Naive B cell (primary cell): ENCODE results near the gene DNTT. TPM values are rescaled to one million over a fixed set of nuclear protein-coding genes. Genes with fewer than 3 reads are reported as not detected.

ENCODE experiments used
- ATAC-seq, 2 donors: fragments of 150-1000 bp; cut with Tn5 transposase; 2 replicates each; pipeline ENCODE4 v1.10.0; 2021; ENCODE audit warnings: low read depth in 2 of 2, mild to moderate bottlenecking in 2 of 2, moderate library complexity in 2 of 2
- DNase-seq: peaks from one replicate; pipeline ENCODE4 v3.0.0; 2022
- H3K27ac Mint-ChIP-seq, 6 donors: one replicate each; pipeline ENCODE4 v1.8.0; 2020 to 2022; ENCODE audit warnings: mild to moderate bottlenecking in 6 of 6, mixed read lengths in 6 of 6, moderate library complexity in 5 of 6, inconsistent platforms in 2 of 6
- H3K27me3 Mint-ChIP-seq, 3 donors: one replicate each; pipeline ENCODE4 v1.8.0; 2021 to 2022; ENCODE audit warnings: mixed read lengths in 3 of 3, mild to moderate bottlenecking in 1 of 3
- H3K36me3 Mint-ChIP-seq, 2 donors: one replicate each; pipeline ENCODE4 v1.8.0; 2020 to 2022; ENCODE audit warnings: mixed read lengths in 2 of 2, inconsistent platforms in 1 of 2, mild to moderate bottlenecking in 1 of 2
- H3K4me1 Mint-ChIP-seq, 3 donors: one replicate each; pipeline ENCODE4 v1.8.0; 2020 to 2022; ENCODE audit warnings: mixed read lengths in 3 of 3, inconsistent platforms in 1 of 3, mild to moderate bottlenecking in 1 of 3, moderate library complexity in 1 of 3
- H3K4me3 Mint-ChIP-seq, 8 donors: one replicate each; pipeline ENCODE4 v1.8.0; 2020 to 2022; ENCODE audit warnings: mild to moderate bottlenecking in 8 of 8, mixed read lengths in 8 of 8, moderate library complexity in 8 of 8, inconsistent platforms in 2 of 8
- H3K9me3 Mint-ChIP-seq, 7 donors: one replicate each; pipeline ENCODE4 v1.8.0; 2020 to 2022; ENCODE audit warnings: mixed read lengths in 7 of 7, mild to moderate bottlenecking in 5 of 7, inconsistent platforms in 2 of 7, moderate library complexity in 1 of 7
- polyA plus RNA-seq, 6 donors: library from polyadenylated mRNA; unstranded; fragments of 300-500 nt; fragmentation: Illumina TruSeq; gene quantifications; one replicate each; pipeline ENCODE4 v1.2.3, GENCODE V29; 2021; ENCODE audit warnings: low read depth in 6 of 6

DNTT gene
- polyA plus RNA-seq, 6 donors from 2014 or later: 0.21 TPM; not detected in 5

DNA sequence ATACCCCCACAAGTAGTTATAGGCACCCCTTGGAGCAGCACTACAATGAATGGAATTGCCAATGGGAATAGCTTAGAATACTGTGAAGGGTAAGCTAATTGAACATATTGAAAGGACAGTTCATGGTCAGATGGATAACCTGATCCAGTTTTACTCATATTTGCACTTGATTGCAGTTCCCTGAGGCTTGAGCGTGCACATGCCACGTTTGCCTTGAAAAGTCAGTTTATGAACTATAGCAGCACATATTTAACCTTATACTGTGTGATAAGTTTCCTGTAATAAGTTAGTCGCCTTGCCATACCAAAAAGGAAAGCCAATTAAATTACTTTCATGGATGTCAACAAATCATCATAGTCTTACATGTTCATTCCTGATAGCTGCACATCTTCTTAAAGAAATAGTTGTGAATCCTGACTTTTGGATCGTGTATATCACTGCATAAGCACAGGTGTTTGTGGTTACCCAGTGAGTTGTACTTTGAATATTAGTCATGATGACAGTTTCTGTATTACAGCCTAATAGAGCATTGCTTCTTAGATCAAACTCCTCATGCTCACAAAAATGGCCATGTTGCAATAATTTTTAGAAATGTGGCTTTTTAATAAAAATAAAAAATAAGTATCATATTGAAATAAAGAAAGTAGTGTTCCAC, 21.6 kb downstream of the DNTT start:
- Mint-ChIP-seq H3K27me3 (peaks cover 0 to 4% (median under 1%) of the 10 kb centered on the region in 3 donors), H3K27ac (peak overlapping the region in 1 of 6 donors; percentile 42), H3K4me3 (no peak overlapping the region), H3K36me3 (no peaks in the 10 kb centered on the region), H3K9me3 (no peaks in the 10 kb centered on the region), H3K4me1 (no peaks in the 10 kb centered on the region)
- ATAC-seq (no peak), DNase-seq (no peak)

DNA sequence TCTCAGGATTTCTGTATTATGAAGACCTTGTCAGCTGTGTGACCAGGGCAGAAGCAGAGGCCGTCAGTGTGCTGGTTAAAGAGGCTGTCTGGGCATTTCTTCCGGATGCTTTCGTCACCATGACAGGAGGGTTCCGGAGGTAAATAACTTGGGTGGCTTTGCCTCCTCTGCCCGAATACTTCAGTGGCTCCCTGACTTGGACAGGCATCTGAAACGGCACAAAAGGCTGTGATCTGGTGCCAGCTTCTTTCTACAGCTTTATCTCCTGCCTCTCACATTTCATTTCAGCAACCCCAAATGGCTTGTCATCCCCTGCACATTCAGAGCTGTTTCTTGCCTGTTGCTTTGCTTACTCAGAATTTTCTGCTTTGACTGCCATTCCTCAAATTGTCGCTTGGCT, 23.2 kb downstream of the DNTT start:
- DNase-seq (no peak), ATAC-seq (no peak)
- no peak overlapping the region for H3K4me3 Mint-ChIP-seq
- H3K36me3 Mint-ChIP-seq: no peaks in the 10 kb centered on the region
- no peaks in the 10 kb centered on the region for H3K9me3 Mint-ChIP-seq
- peaks cover 3 to 10% (median 6%) of the 10 kb centered on the region in 3 donors for H3K27me3 Mint-ChIP-seq
- no peaks in the 10 kb centered on the region for H3K4me1 Mint-ChIP-seq
- H3K27ac Mint-ChIP-seq: no peak overlapping the region

DNA sequence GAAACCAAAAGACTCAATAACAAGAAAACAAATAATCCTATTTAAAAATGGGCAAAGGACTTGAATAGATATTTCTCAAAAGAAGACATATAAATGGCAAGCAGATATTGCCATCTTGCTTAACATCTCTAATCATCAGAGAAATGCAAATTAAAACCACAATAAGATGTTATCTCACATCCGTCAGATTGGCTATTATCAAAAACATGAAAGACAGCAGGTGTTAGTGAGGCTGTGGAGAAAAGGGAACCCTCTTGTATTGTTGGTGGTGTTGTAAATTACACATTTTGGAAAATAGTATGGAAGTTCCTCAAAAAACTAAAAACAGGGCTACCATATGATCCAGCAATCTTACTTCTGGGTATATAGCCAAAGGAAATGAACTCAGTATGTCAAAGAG, 28.9 kb downstream of the DNTT start:
- no peaks in the 10 kb centered on the region for H3K4me1 Mint-ChIP-seq
- peaks cover 6 to 15% (median 14%) of the 10 kb centered on the region in 3 donors for H3K27me3 Mint-ChIP-seq
- DNase-seq: no peak
- H3K9me3 Mint-ChIP-seq: no peaks in the 10 kb centered on the region
- no peak overlapping the region for H3K4me3 Mint-ChIP-seq
- no peaks in the 10 kb centered on the region for H3K36me3 Mint-ChIP-seq
- no peak for ATAC-seq
- H3K27ac Mint-ChIP-seq: no peak overlapping the region

DNA sequence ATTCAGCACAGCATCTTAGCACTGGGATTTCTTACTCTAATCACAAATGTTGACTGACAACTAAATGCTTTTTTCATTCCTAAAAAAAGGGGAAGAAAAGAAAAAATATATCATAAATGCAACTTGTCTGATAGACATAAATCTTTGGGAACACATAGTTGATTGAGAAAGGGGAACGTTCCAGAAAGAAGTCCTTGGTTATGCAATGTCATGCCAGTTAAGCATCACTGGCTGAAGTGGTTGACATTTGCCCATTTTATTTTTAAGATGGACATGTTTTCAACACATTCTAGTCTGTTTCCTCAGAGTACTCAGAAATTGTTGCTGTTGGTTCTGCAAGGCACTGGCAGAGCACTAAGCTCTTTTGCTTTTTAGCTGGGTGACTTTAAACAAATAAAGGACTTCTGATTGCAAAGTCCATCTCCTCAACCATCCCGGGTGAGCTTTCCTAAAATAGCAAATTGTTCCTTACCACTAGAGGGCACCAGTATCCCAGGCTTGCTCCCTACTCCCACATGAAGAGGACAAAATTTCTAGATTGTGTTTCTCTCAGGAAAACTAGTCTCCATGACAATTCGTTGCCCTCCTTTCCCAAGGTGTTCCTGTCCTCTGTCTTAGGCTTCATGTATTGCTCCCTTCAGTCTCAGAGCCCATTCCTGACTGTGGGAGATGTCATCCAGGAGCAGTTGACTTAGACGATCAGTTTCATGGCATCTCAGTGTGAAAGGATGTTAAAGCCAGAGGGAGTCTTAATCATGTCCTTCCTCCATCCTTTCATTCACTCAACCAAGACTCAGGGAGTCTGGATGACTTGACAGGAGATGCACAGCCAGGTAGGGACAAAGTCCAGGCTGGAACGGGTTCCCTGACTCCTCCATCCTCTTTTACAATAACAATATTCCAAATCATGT, 30.6 kb downstream of the DNTT start:
- H3K36me3 Mint-ChIP-seq: no peaks in the 10 kb centered on the region
- DNase-seq: no peak
- ATAC-seq: no peak
- H3K4me3 Mint-ChIP-seq: no peak overlapping the region
- no peak overlapping the region for H3K27ac Mint-ChIP-seq
- peaks cover 6 to 15% (median 10%) of the 10 kb centered on the region in 3 donors for H3K27me3 Mint-ChIP-seq
- no peaks in the 10 kb centered on the region for H3K9me3 Mint-ChIP-seq
- H3K4me1 Mint-ChIP-seq: no peaks in the 10 kb centered on the region

DNA sequence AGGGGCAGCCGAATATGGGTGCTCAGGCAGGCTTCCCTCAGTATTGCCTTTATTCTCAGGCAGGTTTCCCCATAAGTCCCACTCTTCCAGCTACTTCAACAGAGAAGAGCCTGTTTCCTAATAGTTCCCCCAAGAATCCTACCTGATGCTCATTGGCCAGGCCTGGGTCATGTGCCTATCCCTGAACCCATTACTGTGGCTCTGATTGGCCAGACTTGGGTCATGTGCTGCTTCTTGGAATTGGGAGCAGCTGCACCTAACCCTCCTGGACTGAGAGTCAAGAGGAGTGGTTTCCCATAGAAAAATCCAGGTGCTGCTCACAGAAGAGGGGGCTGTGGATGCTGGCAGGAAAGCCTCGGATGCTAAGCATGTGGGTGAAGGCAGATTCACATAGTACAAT, 32.9 kb downstream of the DNTT start:
- no peak for ATAC-seq
- H3K9me3 Mint-ChIP-seq: no peaks in the 10 kb centered on the region
- no peak overlapping the region for H3K27ac Mint-ChIP-seq
- DNase-seq: no peak
- peaks cover 0 to 15% (median 4%) of the 10 kb centered on the region in 3 donors for H3K27me3 Mint-ChIP-seq
- no peaks in the 10 kb centered on the region for H3K36me3 Mint-ChIP-seq
- no peaks in the 10 kb centered on the region for H3K4me1 Mint-ChIP-seq
- no peak overlapping the region for H3K4me3 Mint-ChIP-seq

DNA sequence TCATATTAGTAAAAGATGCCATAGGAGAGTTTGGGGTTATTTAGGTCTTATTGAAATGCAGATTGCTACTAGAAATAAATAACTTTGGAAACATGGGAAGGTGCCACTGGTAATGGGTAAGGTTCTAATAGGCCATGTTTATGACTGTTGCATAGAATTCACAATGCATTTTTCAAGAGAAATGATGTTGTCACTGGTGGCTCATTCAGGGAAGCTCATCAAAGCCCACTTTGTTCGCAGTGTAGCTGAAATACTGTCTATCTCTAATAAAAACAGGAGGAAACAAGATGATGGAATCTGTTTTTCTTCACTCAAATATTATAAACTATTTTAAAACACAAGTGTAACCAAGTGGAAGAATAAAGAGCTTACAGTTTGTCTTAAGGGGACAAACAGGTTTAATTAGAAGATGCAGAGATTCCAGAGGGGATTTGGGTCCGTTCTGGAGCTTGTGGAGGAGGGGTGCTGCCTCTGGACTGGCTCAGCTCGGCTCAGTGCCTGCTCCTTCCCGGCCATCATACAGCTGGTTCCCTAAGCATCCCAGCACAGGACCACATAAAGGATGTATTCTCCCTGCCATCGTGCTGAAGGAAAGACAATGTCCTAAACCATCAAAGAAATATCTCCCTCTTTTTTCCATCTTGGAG, 34.2 kb downstream of the DNTT start:
- Mint-ChIP-seq H3K36me3 (no peaks in the 10 kb centered on the region), H3K4me3 (no peak overlapping the region), H3K27me3 (peaks cover 0 to 13% (median 4%) of the 10 kb centered on the region in 3 donors), H3K9me3 (no peaks in the 10 kb centered on the region), H3K27ac (no peak overlapping the region), H3K4me1 (peaks cover 0 to 4% (median 1%) of the 10 kb centered on the region in 3 donors)
- no peak for DNase-seq
- ATAC-seq: no peak

DNA sequence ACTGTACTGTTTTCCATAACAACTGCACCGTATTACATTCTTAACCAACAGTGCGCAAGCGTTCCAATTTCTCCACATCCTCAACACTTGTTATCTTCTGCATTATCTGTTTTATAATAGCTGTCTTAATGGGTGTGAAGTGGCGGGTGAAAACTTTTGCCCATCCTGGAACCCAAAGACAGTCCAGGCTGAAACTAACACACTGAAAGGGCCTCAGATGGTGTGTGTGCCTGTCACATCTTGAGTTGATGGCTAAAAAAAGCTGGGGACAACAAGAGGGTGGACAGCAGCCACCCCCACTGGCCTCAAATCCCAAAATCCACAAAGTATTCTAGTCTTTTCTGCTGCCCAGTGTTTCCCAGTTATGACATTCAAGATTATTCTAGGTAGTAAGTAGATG, 35.1 kb downstream of the DNTT start:
- ATAC-seq (no peak), DNase-seq (no peak)
- no peaks in the 10 kb centered on the region for H3K36me3 Mint-ChIP-seq
- no peak overlapping the region for H3K4me3 Mint-ChIP-seq
- H3K27me3 Mint-ChIP-seq: peaks cover 0 to 7% (median 4%) of the 10 kb centered on the region in 3 donors
- peaks cover 8 to 14% (median 11%) of the 10 kb centered on the region in 3 donors for H3K4me1 Mint-ChIP-seq
- H3K9me3 Mint-ChIP-seq: no peaks in the 10 kb centered on the region
- peak overlapping the region in 1 of 6 donors; percentile 45 for H3K27ac Mint-ChIP-seq

DNA sequence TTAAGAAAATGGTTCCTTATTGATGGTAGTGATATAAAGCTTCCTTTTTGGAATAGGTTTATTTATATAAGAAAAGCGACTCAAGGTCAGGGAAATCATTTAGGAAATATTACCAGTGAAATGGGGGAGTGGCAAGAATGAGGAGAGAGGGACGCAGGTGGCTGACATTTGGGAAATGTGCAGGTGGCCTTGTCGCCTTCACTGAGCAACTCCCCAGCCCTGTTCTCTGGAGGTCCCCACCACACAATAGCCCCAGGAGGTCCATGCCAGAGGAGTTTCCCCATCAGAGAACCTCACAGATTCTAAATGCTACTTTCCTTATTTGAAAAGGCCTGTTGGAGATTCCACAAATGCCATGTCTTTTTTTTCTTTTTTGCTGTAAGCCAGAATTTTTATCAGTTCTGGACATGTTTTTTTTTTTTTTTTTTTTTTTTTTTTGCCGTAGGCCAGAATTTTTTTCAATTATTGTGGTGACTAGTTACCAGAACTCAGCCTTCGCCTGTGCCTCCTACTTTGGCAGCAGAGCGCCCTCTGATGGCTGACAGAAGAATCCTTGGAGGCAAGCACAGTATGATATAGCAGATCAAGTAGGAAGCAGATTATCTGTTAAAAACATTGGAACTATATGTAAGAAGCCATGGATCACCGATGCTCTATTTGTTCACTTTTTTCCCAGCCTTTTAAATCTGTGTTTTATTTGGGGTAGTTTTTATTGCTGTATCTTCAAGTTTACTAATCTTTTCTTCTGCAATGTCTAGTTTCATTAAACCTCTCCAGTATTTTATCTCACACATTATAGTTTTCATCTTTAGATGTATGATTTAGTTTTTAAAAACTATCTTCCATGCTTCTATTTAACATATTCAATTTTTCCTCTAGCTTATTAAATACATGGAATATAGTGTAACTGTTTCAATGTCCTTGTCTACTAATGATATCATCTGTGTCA, 36.0 kb downstream of the DNTT start:
- ATAC-seq: peak; percentile 73 to 87
- Mint-ChIP-seq H3K9me3 (no peaks in the 10 kb centered on the region), H3K27me3 (peaks cover 0 to 7% (median 4%) of the 10 kb centered on the region in 3 donors), H3K4me3 (peak overlapping the region in 1 of 8 donors; percentile 18), H3K27ac (peak overlapping the region in 3 of 6 donors; percentile 19 to 80 (median 45)), H3K4me1 (peaks cover 9 to 15% (median 13%) of the 10 kb centered on the region in 3 donors), H3K36me3 (no peaks in the 10 kb centered on the region)
- DNase-seq: peak; percentile 42

DNA sequence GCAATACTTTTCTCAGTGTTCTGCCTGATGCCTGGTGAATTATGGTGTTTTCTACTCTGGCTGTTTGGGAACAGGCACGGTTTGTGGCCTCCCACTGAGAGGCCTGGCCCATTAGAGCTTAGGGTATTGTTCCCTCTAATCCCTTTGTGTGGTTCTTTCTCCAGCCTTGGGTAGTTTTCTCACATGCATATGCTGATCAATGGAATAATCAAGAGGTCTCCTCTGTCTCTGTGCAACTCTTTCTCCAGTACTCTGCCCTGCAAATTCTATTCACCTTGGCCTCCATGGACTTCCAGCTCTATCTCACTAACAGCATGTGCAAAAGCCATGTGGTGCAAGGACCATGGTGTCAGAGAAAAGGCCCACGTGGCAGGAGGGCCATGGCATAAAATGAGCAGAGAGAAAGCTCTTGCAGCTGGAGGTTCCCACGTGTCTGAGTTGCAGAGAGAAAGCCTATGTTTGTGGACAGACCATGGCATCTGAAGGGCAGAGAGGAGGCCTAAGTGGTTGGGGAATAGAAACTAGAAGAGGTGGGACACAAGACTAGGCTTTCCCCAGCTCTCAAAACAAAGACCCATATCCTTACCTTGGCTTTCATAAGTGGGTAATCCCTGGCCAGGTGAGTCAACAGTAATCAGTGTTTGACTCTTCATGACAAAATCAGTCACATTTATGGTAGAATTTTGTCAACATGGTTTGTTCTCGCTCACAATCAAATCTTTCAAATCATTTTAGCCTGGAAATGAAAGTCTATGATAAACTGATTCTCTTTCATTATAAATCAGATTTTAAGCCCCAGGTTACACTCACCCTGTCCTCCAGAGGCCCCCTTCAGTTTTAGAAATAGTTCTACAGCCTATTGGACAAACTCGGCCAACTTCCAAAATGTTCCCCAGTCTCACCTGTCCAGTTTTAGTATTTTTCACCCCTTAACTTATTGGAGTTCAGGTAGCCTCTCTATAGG, 37.3 kb downstream of the DNTT start:
- Mint-ChIP-seq H3K27me3 (peaks cover 0 to 7% (median 4%) of the 10 kb centered on the region in 3 donors), H3K4me3 (no peak overlapping the region), H3K27ac (peak overlapping the region in 2 of 6 donors; percentile 7 to 45), H3K9me3 (peaks cover 0 to 7% (median 4%) of the 10 kb centered on the region in 7 donors), H3K4me1 (peaks cover 9 to 15% (median 13%) of the 10 kb centered on the region in 3 donors), H3K36me3 (no peaks in the 10 kb centered on the region)
- DNase-seq (no peak), ATAC-seq (no peak)

DNA sequence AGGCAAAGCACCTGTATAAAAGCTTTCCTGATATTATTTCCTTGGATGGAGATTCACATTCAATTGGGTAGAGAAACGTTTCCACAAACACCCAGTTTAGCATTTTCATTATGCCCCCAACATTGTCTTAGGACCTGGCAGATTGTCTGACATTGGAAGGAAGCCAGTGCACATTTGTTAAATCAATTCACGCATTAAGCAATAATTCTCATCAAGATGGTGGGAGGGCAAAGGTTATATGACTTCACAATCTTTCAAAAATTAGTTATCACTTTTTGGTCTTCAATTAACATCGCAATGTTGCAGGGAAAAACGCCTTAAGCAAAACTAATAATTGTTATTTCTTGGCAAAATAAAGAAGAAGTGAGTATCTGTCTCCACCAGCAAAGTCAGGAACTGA, 38.2 kb downstream of the DNTT start:
- Mint-ChIP-seq H3K27ac (peak overlapping the region in 1 of 6 donors; percentile 50), H3K36me3 (no peaks in the 10 kb centered on the region), H3K4me3 (no peak overlapping the region), H3K4me1 (peaks cover 9 to 15% (median 13%) of the 10 kb centered on the region in 3 donors), H3K9me3 (peaks cover 0 to 9% (median 6%) of the 10 kb centered on the region in 7 donors), H3K27me3 (peaks cover 0 to 7% (median 4%) of the 10 kb centered on the region in 3 donors)
- ATAC-seq: no peak
- no peak for DNase-seq

DNA sequence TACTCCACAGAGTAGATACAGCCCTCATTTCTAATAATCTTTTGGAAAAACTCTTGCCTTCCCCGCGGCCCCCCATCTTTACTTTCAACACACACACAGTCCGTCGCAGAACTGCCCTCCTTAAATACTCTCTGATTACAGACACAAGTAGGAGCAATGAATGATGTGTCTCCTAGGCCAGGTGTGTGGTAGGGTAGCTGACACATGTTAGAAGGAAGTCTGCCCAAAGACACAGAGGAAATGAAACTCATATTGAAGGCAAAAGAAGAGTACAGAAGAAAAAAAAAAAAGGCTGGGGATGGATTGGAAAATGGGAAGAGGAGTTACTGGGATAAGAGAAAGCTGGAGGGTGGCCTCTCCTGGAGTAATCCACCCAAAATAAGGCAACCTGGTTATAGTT, 39.9 kb downstream of the DNTT start:
- Mint-ChIP-seq H3K27ac (peak overlapping the region in 2 of 6 donors; percentile 2 to 54), H3K9me3 (peaks cover 0 to 9% (median 6%) of the 10 kb centered on the region in 7 donors), H3K27me3 (peaks cover 0 to 7% (median 4%) of the 10 kb centered on the region in 3 donors), H3K4me3 (no peak overlapping the region), H3K4me1 (peaks cover 9 to 15% (median 13%) of the 10 kb centered on the region in 3 donors), H3K36me3 (no peaks in the 10 kb centered on the region)
- ATAC-seq (peak; percentile 55 to 81), DNase-seq (peak; percentile 5)

DNA sequence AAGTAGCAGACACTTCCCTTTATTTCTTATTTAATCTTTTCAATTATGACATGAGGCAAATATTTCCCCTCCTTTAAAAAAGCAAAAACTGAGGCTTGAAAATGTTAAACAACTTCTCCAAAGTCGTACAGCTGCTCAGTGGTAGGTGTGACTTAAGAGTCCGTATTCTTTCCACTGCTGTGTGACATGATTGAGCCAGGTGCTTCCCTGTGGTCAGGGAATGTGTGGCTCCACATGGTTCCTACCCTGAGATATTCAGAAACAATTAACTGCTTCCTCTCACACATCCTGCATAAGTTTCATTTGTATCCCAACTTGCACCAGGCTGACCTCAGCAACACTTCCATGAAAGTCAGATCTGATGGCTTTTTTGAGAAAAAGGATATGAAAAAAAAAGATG, 41.0 kb downstream of the DNTT start:
- ATAC-seq: no peak
- Mint-ChIP-seq H3K4me3 (no peak overlapping the region), H3K9me3 (peaks cover 0 to 9% (median 6%) of the 10 kb centered on the region in 7 donors), H3K27ac (no peak overlapping the region), H3K27me3 (peaks cover 0 to 7% (median 4%) of the 10 kb centered on the region in 3 donors), H3K4me1 (peaks cover 9 to 15% (median 13%) of the 10 kb centered on the region in 3 donors), H3K36me3 (no peaks in the 10 kb centered on the region)
- no peak for DNase-seq
